Panc1 (cell line): ENCODE data around the gene DVL1. TPM values are rescaled to one million over a fixed set of nuclear protein-coding genes. Genes with fewer than 3 reads are reported as not detected.

Experiments
- ATAC-seq: fragments of 200-7000 bp; cut with Tn5 transposase; 2 replicates; pipeline ENCODE4 v1.9.1; 2020; ENCODE audit warnings: mild to moderate bottlenecking, moderate library complexity
- BruUV-seq: library from RNA; stranded (reverse); fragments of 400-500 nt; replicated peaks from 2 replicates; lab custom pipeline; 2021; lab: Mats Ljungman, UMichigan
- CTCF ChIA-PET: fragments of 300-600 bp; sonication (Branson Sonifier 250); formaldehyde crosslinking; loops from one replicate; lab custom pipeline; 2022; ENCODE audit warnings: antibody characterized with exemption; lab: Charles Lee
- POLR2A ChIA-PET: fragments of 300-600 bp; sonication (Branson Sonifier 250); formaldehyde crosslinking; loops from one replicate; lab custom pipeline; 2022; ENCODE audit warnings: antibody characterized with exemption; lab: Charles Lee
- DNase-seq: peaks from one replicate; pipeline ENCODE4 v3.0.0-alpha.2; 2010; ENCODE audit warnings: low read depth, low spot score
- H3K27ac ChIP-seq: 2 replicates; pipeline ENCODE4 v1.5.1; 2011; ENCODE audit warnings: mild to moderate bottlenecking, low read length, inconsistent platforms
- H3K27me3 ChIP-seq: fragments of 200-500 bp; sonication (Bioruptor generic); 2 replicates; pipeline ENCODE4 v1.6.0; 2014; ENCODE audit warnings: low read length, inconsistent platforms; ENCODE audit not compliant: control insufficient read depth, insufficient read depth
- H3K36me3 ChIP-seq: fragments of 200-500 bp; sonication (Bioruptor generic); 2 replicates; pipeline ENCODE4 v1.5.1; 2014; ENCODE audit warnings: inconsistent platforms, mild to moderate bottlenecking, low read length, moderate library complexity; ENCODE audit not compliant: control insufficient read depth, insufficient read depth
- H3K4me1 ChIP-seq: 2 replicates; pipeline ENCODE4 v1.5.1; 2011; ENCODE audit warnings: inconsistent platforms, mild to moderate bottlenecking, low read length, moderate library complexity; ENCODE audit not compliant: control insufficient read depth, insufficient read depth
- H3K4me3 ChIP-seq, 2 experiments: 2 replicates each; pipeline ENCODE4 v1.5.1; 2011 to 2012; ENCODE audit warnings: low read depth in 2 of 2, low read length in 2 of 2, mild to moderate bottlenecking in 2 of 2, inconsistent platforms in 1 of 2, moderate library complexity in 1 of 2
- H3K9me3 ChIP-seq: fragments of 200-500 bp; sonication (Bioruptor generic); 2 replicates; pipeline ENCODE4 v1.5.1; 2014; ENCODE audit warnings: low read depth, mild to moderate bottlenecking, inconsistent platforms, low read length, moderate library complexity; ENCODE audit not compliant: control insufficient read depth, insufficient read depth
- CTCF ChIP-seq: fragments of 450-650 bp; IDR thresholded peaks from 2 replicates; pipeline ENCODE4 v1.5.1; 2017; ENCODE audit warnings: mild to moderate bottlenecking
- POLR2AphosphoS5 ChIP-seq: IDR thresholded peaks from 2 replicates; pipeline ENCODE4 v1.6.1; 2012; ENCODE audit warnings: mild to moderate bottlenecking, low read depth, low read length, moderate library complexity
- REST ChIP-seq, 2 experiments: IDR thresholded peaks; 2 replicates each; pipeline ENCODE4 v1.6.1; 2011 to 2012; ENCODE audit warnings: low read depth in 2 of 2, control low read depth in 1 of 2, low read length in 1 of 2, mild to moderate bottlenecking in 1 of 2, moderate library complexity in 1 of 2; ENCODE audit not compliant: insufficient read depth in 1 of 2
- SIN3A ChIP-seq: IDR thresholded peaks from 2 replicates; pipeline ENCODE4 v1.6.1; 2012; ENCODE audit warnings: low read depth, mild to moderate bottlenecking, low read length, moderate library complexity, borderline replicate concordance; ENCODE audit not compliant: insufficient read depth
- TCF7L2 ChIP-seq: IDR thresholded peaks from 2 replicates; pipeline ENCODE4 v1.6.1; 2011; ENCODE audit warnings: mild to moderate bottlenecking, low read depth, low read length, inconsistent platforms
- in situ Hi-C: cut with HindIII; loops from 2 replicates; pipeline ENCODE4 v1.10.0; 2016; ENCODE audit warnings: low sequenced_read_pairs, low pct_unique_long_range_greater_than_20kb
- intact Hi-C: fragments of 100-400 bp; cut with micrococcal nuclease; formaldehyde crosslinking; loops from one replicate; pipeline ENCODE4 v1.10.0; 2022; ENCODE audit not compliant: unreplicated experiment
- total RNA-seq: library from RNA; stranded (reverse); gene quantifications from one replicate; pipeline ENCODE4 v1.2.1, GENCODE V29; 2021; ENCODE audit not compliant: unreplicated experiment

The DVL1 gene
- total RNA-seq, 1 experiment from 2014 or later, result 144 TPM

GRCh38 chr1:1321477-1321876 is 27.7 kb downstream of the DVL1 start:
- peaks cover 47% of the 10 kb centered on the region for H3K4me1 ChIP-seq
- ChIA-PET POLR2A (no interaction called here), CTCF (no interaction called here)
- DNase-seq (no peak), ATAC-seq (no peak)
- TF ChIP-seq POLR2AphosphoS5 (no peak), TCF7L2 (no peak), SIN3A (no peak), CTCF (no peak), REST (IDR thresholded peaks at IDR 0.05; ENCODE audit: insufficient read depth in 1 of 2, low read depth in 2 of 2, low read length in 1 of 2) (no peak)
- no peaks in the 10 kb centered on the region; the same call in none of the 2 replicates for H3K36me3 ChIP-seq
- H3K27me3 ChIP-seq, result no peaks in the 10 kb centered on the region
- H3K9me3 ChIP-seq, result no peaks in the 10 kb centered on the region
- in situ Hi-C loops, result no loop called here
- intact Hi-C loops, result no loop called here
- no TSS peak for BruUV-seq
- H3K4me3 ChIP-seq, result no peak overlapping the region
- no peak overlapping the region for H3K27ac ChIP-seq

- H3K9me3 ChIP-seq, result no peaks in the 10 kb centered on the region
- intact Hi-C loops, result no loop called here
- CTCF ChIA-PET, result no interaction called here
- no peak for DNase-seq
- POLR2A ChIA-PET, result no interaction called here
- BruUV-seq, result no TSS peak
- H3K4me3 ChIP-seq, result no peak overlapping the region
- no peaks in the 10 kb centered on the region; the same call in none of the 2 replicates for H3K36me3 ChIP-seq
- ATAC-seq, result no peak
- H3K27ac ChIP-seq, result no peak overlapping the region
- H3K4me1 ChIP-seq, result peaks cover 42% of the 10 kb centered on the region
- no peaks in the 10 kb centered on the region for H3K27me3 ChIP-seq
- no peak for TF ChIP-seq CTCF
- no peak for TF ChIP-seq TCF7L2
- no peak for TF ChIP-seq REST (IDR thresholded peaks at IDR 0.05; ENCODE audit: insufficient read depth in 1 of 2, low read depth in 2 of 2, low read length in 1 of 2)
- TF ChIP-seq SIN3A, result no peak
- TF ChIP-seq POLR2AphosphoS5, result no peak
- in situ Hi-C loops, result no loop called here
These were observed 28.4 kb downstream of the DVL1 start for GRCh38 chr1:1320666-1321448.
